Uterus (tissue), 4 donors: ENCODE results near the gene RASD1. TPM values are rescaled to one million over a fixed set of nuclear protein-coding genes. Genes with fewer than 3 reads are reported as not detected.
A peak's percentile ranks its signal among the peaks of the same experiment; 100 is the strongest.

ENCODE experiments used
- DNase-seq, 2 donors: peaks; one replicate each; pipeline ENCODE4 v3.0.0-alpha.2; 2019 to 2020
- H3K27ac ChIP-seq, 2 donors: fragments of 200-600 bp; sonication (generic); 1 replicate in 1 of 2; 2 replicates in 1 of 2; pipeline ENCODE4 v1.5.1; 2016 to 2018
- H3K27me3 ChIP-seq, 2 donors: fragments of 200-600 bp; sonication (generic); one replicate each; pipeline ENCODE4 v1.5.1; 2018 to 2019; ENCODE audit warnings: control low read depth in 1 of 2
- H3K36me3 ChIP-seq, 2 donors: fragments of 200-600 bp; sonication (generic); one replicate each; pipeline ENCODE4 v1.5.1; 2019; ENCODE audit warnings: control low read depth in 1 of 2
- H3K4me1 ChIP-seq, 2 donors: fragments of 200-600 bp; sonication (generic); one replicate each; pipeline ENCODE4 v1.5.1; 2018 to 2019; ENCODE audit warnings: control low read depth in 1 of 2
- H3K4me3 ChIP-seq, 2 donors: fragments of 200-600 bp; sonication (generic); 1 replicate in 1 of 2; 2 replicates in 1 of 2; pipeline ENCODE4 v1.5.1; 2018 to 2019; ENCODE audit warnings: mild to moderate bottlenecking in 1 of 2
- H3K9me3 ChIP-seq, 2 donors: fragments of 200-600 bp; sonication (generic); one replicate each; pipeline ENCODE4 v1.5.1; 2019; ENCODE audit warnings: control low read depth in 1 of 2
- POLR2A ChIP-seq, 2 donors: fragments of 450-650 bp; IDR thresholded peaks; one replicate each; pipeline ENCODE4 v1.6.1; 2016; ENCODE audit warnings: antibody characterized with exemption in 2 of 2, mild to moderate bottlenecking in 1 of 2, moderate library complexity in 1 of 2
- intact Hi-C: fragments of 100-400 bp; cut with DNase I; formaldehyde crosslinking; loops from one replicate; pipeline ENCODE4 v1.15.1; 2023; ENCODE audit warnings: low total_unique reads
- total RNA-seq, 4 donors: library from RNA; depleted of rRNA in 3 of 4; stranded (reverse); fragments of >200 nt in 3 of 4; gene quantifications; one replicate each; pipeline versions ENCODE4 v1.1.0 to v1.2.4, GENCODE V29; 2014 to 2023
- TF ChIP-seq, protein P1 (sequence below), 4 experiments: fragments of 200-600 bp in 2 of 4; fragments of 450-650 bp in 2 of 4; sonication (generic) in 2 of 4; IDR thresholded peaks; one replicate each; pipeline ENCODE4 v1.5.1; 2016 to 2019; ENCODE audit warnings: antibody characterized with exemption in 4 of 4, mild to moderate bottlenecking in 2 of 4, moderate library complexity in 1 of 4
- donor health status: DM: yes; HTN: yes; CAD: no.

The RASD1 gene
- total RNA-seq, 4 donors from 2014 or later, result 0.59 to 12.7 (median 7.4) TPM

DNA sequence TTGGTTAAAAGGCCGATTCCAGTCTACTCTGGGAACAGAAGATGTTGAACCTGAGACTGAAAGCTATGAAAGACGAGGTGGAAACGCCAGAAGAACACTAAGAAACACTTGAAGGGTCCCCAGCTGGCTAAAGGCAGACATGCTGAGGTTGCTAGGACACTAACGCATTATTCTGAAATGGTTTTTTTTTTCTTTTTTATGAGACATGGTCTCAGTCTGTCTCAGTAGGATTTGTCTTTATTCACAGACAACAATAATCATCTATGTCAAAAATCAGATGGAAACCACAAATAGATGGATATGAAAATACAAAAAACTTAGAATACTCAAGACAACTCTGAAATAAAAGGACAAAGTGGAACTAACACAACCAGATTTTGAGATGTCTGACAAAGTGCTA lies 35.0 kb upstream of the RASD1 start:
- intact Hi-C loops, result no loop called here

DNA sequence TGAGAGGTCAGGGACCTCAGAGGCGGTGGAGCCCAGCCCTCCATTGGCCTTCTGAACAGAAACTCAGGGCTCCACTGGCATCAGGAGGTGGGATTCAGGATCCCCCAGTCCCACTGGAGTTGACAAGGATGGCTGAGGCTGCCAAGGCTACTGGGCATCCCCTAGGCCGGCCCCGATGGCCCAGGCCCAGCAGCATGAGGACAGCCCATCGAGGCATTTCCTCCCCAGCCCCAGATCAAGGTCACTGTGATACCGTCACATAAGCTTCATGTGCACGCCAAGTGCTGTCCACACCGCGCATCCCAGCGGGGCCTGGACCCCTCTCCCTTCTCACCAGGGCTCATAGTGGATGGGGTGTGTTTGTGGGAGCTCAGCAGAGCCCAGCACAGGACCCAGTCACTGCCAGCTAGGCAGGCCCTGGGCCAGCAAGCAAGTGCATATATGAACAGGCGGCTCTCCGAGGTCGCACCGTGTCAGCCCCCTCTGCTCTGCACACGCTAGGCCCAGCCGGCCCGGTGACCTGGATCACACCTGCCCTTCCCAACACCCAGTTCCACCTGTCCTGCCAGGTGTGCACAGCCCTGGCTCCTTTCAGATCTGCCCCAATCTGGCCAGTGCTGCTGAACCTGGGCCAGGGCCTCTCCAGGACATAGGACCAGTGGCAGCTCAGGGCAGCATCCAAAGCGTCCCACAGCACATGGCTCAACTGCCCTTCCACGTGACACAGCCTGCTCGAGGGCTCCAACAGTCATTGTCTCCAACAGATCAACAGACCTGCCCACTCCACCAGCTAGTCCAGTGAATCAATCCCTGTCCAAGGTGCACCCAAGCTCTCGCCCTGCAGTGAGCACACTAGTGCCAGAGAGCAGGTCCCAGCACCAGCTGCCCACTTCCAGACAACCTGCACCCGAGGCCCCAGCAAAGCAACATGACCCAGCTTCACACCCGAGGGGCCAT lies 32.8 kb upstream of the RASD1 start:
- no peak overlapping the region for H3K27ac ChIP-seq
- H3K36me3 ChIP-seq, result no peaks in the 10 kb centered on the region
- TF ChIP-seq, protein P1, sequence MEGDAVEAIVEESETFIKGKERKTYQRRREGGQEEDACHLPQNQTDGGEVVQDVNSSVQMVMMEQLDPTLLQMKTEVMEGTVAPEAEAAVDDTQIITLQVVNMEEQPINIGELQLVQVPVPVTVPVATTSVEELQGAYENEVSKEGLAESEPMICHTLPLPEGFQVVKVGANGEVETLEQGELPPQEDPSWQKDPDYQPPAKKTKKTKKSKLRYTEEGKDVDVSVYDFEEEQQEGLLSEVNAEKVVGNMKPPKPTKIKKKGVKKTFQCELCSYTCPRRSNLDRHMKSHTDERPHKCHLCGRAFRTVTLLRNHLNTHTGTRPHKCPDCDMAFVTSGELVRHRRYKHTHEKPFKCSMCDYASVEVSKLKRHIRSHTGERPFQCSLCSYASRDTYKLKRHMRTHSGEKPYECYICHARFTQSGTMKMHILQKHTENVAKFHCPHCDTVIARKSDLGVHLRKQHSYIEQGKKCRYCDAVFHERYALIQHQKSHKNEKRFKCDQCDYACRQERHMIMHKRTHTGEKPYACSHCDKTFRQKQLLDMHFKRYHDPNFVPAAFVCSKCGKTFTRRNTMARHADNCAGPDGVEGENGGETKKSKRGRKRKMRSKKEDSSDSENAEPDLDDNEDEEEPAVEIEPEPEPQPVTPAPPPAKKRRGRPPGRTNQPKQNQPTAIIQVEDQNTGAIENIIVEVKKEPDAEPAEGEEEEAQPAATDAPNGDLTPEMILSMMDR (IDR thresholded peaks at IDR 0.05), result no peak
- TF ChIP-seq POLR2A (IDR thresholded peaks at IDR 0.05), result no peak
- H3K4me1 ChIP-seq, result no peaks in the 10 kb centered on the region
- H3K27me3 ChIP-seq, result no peaks in the 10 kb centered on the region
- intact Hi-C loops, result no loop called here
- H3K9me3 ChIP-seq, result no peaks in the 10 kb centered on the region
- H3K4me3 ChIP-seq, result no peak overlapping the region
- DNase-seq, result no peak

More for the DNA sequence above, 35.0 kb upstream of the RASD1 start:
- Histone ChIP-seq H3K36me3 (no peaks in the 10 kb centered on the region), H3K4me1 (no peaks in the 10 kb centered on the region), H3K27me3 (no peaks in the 10 kb centered on the region), H3K9me3 (no peaks in the 10 kb centered on the region), H3K4me3 (no peak overlapping the region), H3K27ac (no peak overlapping the region)
- DNase-seq, result no peak
- TF ChIP-seq, protein P1 (IDR thresholded peaks at IDR 0.05), result no peak
- no peak for TF ChIP-seq POLR2A (IDR thresholded peaks at IDR 0.05)

DNA sequence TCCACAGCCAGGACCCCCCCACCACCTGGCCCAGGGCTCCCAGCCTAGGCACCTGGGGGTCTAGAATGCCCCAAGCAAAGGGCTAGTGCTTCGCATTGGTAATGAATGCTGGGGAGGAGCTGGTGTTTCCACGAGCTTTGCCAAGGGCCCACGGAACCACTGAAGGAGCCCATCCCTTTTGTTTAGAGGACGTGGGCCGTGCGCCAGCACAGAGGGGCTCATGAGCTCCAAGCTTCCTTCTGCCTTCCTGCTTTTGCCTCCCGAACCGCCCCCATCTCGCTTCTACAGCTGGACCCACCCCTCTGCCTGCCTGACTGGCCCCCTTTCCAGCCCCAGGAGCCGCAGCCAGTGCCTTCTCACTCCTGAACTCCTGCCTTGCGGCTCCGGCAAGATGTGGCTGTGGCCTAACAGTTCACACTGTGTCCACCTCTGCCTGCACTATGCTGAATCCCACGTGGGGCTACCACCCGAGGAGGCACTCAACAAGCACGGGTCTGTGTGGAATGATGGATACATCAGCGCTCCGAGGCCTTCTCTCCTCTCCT lies 31.8 kb upstream of the RASD1 start:
- no peak for DNase-seq

DNA sequence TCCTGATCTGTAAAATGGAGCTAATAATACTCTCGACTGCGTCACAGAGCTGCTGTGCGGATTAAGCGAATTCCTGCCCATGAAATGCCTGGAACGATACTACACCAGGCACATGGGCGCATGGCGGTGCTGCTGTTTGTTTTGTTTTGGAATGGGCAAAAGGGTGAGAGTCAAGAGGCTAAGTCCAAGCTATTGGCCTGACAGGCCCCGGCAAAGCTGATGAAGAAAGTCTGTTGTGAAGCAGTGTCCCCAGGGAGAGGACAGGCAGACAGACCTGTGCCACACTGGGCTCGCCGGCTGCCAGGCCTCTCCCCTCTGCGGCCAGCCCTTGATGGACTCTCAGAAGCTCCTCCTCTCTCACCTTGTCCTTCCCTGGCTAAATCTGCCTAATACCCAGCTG lies 31.3 kb upstream of the RASD1 start:
- intact Hi-C loops, result no loop called here
- Histone ChIP-seq H3K4me3 (no peak overlapping the region), H3K27ac (no peak overlapping the region), H3K4me1 (no peaks in the 10 kb centered on the region), H3K27me3 (no peaks in the 10 kb centered on the region), H3K36me3 (no peaks in the 10 kb centered on the region), H3K9me3 (no peaks in the 10 kb centered on the region)
- no peak for DNase-seq
- TF ChIP-seq, protein P1 (IDR thresholded peaks at IDR 0.05), result no peak
- TF ChIP-seq POLR2A (IDR thresholded peaks at IDR 0.05), result no peak

More for the DNA sequence above, 31.8 kb upstream of the RASD1 start:
- TF ChIP-seq, protein P1 (IDR thresholded peaks at IDR 0.05), result no peak
- TF ChIP-seq POLR2A (IDR thresholded peaks at IDR 0.05), result no peak
- Histone ChIP-seq H3K9me3 (no peaks in the 10 kb centered on the region), H3K36me3 (no peaks in the 10 kb centered on the region), H3K4me3 (no peak overlapping the region), H3K4me1 (no peaks in the 10 kb centered on the region), H3K27me3 (no peaks in the 10 kb centered on the region), H3K27ac (no peak overlapping the region)
- intact Hi-C loops, result no loop called here

DNA sequence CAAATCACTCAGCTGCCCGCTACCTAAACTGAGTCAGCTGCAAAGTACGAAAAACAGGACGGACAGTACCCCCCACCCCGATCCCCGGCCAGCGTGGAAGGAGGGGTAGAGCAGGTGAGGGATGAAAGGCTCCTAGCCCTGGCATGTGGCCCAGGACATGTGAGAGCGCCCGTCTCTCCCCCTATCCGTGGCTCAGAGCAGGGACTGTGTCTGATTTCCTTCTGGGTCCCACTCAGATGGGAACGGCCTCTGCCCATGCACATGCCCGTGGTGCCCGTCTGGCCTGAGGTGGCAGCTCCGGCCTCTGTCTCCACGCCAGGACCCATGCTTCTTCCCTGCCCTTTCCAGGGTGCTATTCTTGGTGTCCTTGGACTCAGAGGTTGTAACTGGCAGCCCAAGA lies 30.2 kb upstream of the RASD1 start:
- no peaks in the 10 kb centered on the region for H3K27me3 ChIP-seq
- intact Hi-C loops, result no loop called here
- no peaks in the 10 kb centered on the region for H3K9me3 ChIP-seq
- no peaks in the 10 kb centered on the region for H3K4me1 ChIP-seq
- no peak overlapping the region for H3K4me3 ChIP-seq
- TF ChIP-seq POLR2A (IDR thresholded peaks at IDR 0.05), result no peak
- TF ChIP-seq, protein P1 (IDR thresholded peaks at IDR 0.05), result no peak
- H3K27ac ChIP-seq, result peak overlapping the region in 1 of 2 donors; percentile 18
- DNase-seq, result peak in 1 of 2 donors; percentile 46
- no peaks in the 10 kb centered on the region for H3K36me3 ChIP-seq
